Sigmoid colon (tissue), 7 donors: Measurements from ENCODE around the gene CDK6. TPM values are rescaled to one million over a fixed set of nuclear protein-coding genes. Genes with fewer than 3 reads are reported as not detected.

Source experiments
- DNase-seq: peaks from one replicate; pipeline ENCODE4 v3.0.0-alpha.2; 2019
- H3K27ac ChIP-seq, 4 donors: fragments of 200-600 bp; sonication (generic); one replicate each; pipeline ENCODE4 v1.5.1; 2016 to 2019; ENCODE audit warnings: mild to moderate bottlenecking in 1 of 4
- H3K27me3 ChIP-seq, 3 donors: fragments of 200-600 bp; sonication (generic); one replicate each; pipeline ENCODE4 v1.5.1; 2019; ENCODE audit warnings: mild to moderate bottlenecking in 1 of 3
- H3K36me3 ChIP-seq, 4 donors: fragments of 200-600 bp; sonication (generic); one replicate each; pipeline ENCODE4 v1.5.1; 2016 to 2019
- H3K4me1 ChIP-seq, 4 donors: fragments of 200-600 bp; sonication (generic); one replicate each; pipeline ENCODE4 v1.5.1; 2017 to 2019
- H3K4me3 ChIP-seq, 4 donors: fragments of 200-600 bp; sonication (generic); one replicate each; pipeline ENCODE4 v1.5.1; 2017 to 2019; ENCODE audit warnings: mild to moderate bottlenecking in 2 of 4, moderate library complexity in 1 of 4
- H3K9me3 ChIP-seq, 4 donors: fragments of 200-600 bp in 3 of 4; sonication (generic) in 3 of 4; one replicate each; pipeline versions ENCODE4 v1.5.1 to v1.6.1; 2013 to 2019
- EP300 ChIP-seq, 4 donors: sonication (generic); formaldehyde crosslinking; IDR thresholded peaks; one replicate each; pipeline ENCODE4 v1.6.1; 2017; ENCODE audit warnings: antibody characterized with exemption in 4 of 4
- POLR2A ChIP-seq, 2 donors: fragments of 450-650 bp; IDR thresholded peaks; one replicate each; pipeline ENCODE4 v1.6.1; 2016; ENCODE audit warnings: antibody characterized with exemption in 2 of 2, mild to moderate bottlenecking in 2 of 2, moderate library complexity in 2 of 2
- POLR2AphosphoS5 ChIP-seq, 4 donors: sonication (generic); formaldehyde crosslinking; IDR thresholded peaks; one replicate each; pipeline ENCODE4 v1.6.1; 2017; ENCODE audit warnings: antibody characterized with exemption in 4 of 4
- WGBS, 2 donors: extraction: QIAGEN DNeasy Blood & Tissue Kit; methylation state at CpG; one replicate each; pipeline ENCODE4 v1.1.7; 2013; 5-methylcytosine and 5-hydroxymethylcytosine counted together
- intact Hi-C: fragments of 100-400 bp; cut with DNase I; formaldehyde crosslinking; loops from one replicate; pipeline ENCODE4 v1.15.1; 2023
- polyA plus RNA-seq, 3 donors: library from polyadenylated mRNA; stranded (reverse); fragments of 200-250 nt; gene quantifications; one replicate each; pipeline ENCODE4 v1.2.3, GENCODE V29; 2013
- total RNA-seq, 4 donors: library from RNA; depleted of rRNA; stranded (reverse); fragments of >200 nt; gene quantifications; one replicate each; pipeline ENCODE4 v1.1.0, GENCODE V29; 2016
- TF ChIP-seq, protein P1 (sequence below), 4 experiments: fragments of 450-650 bp in 3 of 4; fragments of 200-600 bp in 1 of 4; IDR thresholded peaks; one replicate each; pipeline ENCODE4 v1.5.1; 2016 to 2019; ENCODE audit warnings: antibody characterized with exemption in 4 of 4, mild to moderate bottlenecking in 3 of 4, moderate library complexity in 2 of 4
- donor health status: healthy with polysubstance abuse.
- donor health status: Bipolar disorder and iron deficiency.
- donor health status: healthy.

CDK6 gene
- total and polyA plus RNA-seq, 7 donors = 2.4 to 25.8 (median 13.3) TPM

DNA sequence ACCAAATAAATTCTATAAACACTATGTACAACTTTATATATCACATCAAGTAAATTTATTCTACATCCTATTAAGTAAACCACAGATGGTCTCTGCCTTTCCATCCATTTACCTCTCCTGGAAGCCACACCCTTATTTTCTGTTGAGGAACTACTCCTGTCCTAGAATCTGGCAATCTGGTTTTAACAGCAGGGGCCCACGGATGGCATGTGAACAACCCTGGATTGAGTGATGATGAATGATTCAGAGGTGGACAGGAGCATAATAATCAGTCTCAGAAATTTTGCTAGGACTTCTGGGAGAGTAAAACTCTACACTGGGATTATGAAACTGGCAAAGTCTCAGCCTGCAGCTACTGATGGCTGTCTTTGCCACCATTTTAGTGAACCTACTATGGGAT lies 54.1 kb downstream of the CDK6 start:
- 18 to 51% methylated on average over 1 of the region's 1 CpG for WGBS, 2 donors
- Histone ChIP-seq H3K4me3 (no peak overlapping the region), H3K27me3 (no peaks in the 10 kb centered on the region), H3K9me3 (no peaks in the 10 kb centered on the region), H3K27ac (no peak overlapping the region), H3K36me3 (no peaks in the 10 kb centered on the region), H3K4me1 (peaks cover 0 to 61% (median 38%) of the 10 kb centered on the region in 4 donors)
- intact Hi-C loops = no loop called here
- DNase-seq = no peak
- TF ChIP-seq POLR2AphosphoS5 (IDR thresholded peaks at IDR 0.05) (no peak), POLR2A (IDR thresholded peaks at IDR 0.05) (no peak), EP300 (IDR thresholded peaks at IDR 0.05) (no peak)
- TF ChIP-seq, protein P1, sequence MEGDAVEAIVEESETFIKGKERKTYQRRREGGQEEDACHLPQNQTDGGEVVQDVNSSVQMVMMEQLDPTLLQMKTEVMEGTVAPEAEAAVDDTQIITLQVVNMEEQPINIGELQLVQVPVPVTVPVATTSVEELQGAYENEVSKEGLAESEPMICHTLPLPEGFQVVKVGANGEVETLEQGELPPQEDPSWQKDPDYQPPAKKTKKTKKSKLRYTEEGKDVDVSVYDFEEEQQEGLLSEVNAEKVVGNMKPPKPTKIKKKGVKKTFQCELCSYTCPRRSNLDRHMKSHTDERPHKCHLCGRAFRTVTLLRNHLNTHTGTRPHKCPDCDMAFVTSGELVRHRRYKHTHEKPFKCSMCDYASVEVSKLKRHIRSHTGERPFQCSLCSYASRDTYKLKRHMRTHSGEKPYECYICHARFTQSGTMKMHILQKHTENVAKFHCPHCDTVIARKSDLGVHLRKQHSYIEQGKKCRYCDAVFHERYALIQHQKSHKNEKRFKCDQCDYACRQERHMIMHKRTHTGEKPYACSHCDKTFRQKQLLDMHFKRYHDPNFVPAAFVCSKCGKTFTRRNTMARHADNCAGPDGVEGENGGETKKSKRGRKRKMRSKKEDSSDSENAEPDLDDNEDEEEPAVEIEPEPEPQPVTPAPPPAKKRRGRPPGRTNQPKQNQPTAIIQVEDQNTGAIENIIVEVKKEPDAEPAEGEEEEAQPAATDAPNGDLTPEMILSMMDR (IDR thresholded peaks at IDR 0.05) = no peak

DNA sequence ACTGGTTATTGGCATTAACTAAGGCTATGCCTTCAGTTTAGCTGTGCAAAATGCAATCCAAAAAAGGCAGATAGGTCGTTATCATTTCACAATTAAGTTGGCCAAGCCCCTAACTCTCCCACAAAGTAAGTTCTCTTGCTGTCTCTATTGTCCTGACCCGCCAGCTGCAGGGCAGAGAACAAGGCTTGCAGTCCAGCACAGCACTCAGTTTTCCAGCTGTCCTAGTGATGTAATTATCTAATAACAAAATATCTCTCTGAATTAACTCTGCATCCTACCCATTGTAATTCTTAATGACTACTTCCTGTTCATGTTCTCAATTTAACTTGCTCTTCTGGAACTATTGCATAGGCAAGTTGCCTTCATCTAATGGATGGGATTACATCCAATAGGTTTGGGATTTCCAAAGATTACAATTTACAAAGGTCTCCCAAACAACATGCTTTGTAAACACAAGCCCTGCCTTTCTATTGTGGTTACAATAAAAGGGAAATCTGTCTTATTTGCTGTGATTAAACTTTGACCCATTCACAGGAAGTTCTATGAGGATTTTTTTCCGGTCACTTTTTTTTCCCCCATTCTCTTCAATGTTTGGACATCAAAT lies 55.2 kb downstream of the CDK6 start:
- Histone ChIP-seq H3K4me3 (no peak overlapping the region), H3K27ac (peak overlapping the region in 3 of 4 donors; percentile 1 to 30 (median 27)), H3K27me3 (no peaks in the 10 kb centered on the region), H3K4me1 (peaks cover 0 to 55% (median 34%) of the 10 kb centered on the region in 4 donors), H3K36me3 (no peaks in the 10 kb centered on the region), H3K9me3 (no peaks in the 10 kb centered on the region)
- DNase-seq = no peak
- TF ChIP-seq EP300 (IDR thresholded peaks at IDR 0.05) = no peak
- peak in 1 of 4 donors; percentile 25 for TF ChIP-seq POLR2AphosphoS5 (IDR thresholded peaks at IDR 0.05)
- intact Hi-C loops = no loop called here
- WGBS, 2 donors = 12 to 47% methylated on average over 3 of the region's 3 CpGs

DNA sequence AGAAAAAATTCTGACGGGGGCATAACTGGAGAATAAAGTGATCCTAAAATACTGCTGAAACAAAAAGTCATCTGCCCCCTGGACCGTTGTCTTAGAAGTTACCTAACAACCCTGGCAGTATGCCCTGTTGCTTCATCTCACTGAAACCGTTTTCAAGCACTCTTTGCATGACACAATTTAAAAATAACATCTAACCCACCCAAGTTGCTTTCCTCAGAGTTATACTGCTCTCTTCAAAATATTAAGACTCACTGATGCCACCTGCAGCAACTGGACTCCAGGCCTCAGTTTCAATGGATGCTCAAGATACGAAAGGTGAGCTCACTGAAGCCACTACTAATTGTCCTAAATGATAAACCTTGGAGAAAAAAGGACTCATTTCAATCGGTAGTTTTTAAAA lies 57.4 kb downstream of the CDK6 start:
- DNase-seq = peak; percentile 85
- 45 to 60% methylated on average over 5 of the region's 5 CpGs for WGBS, 2 donors
- no peak overlapping the region for H3K4me3 ChIP-seq
- no peaks in the 10 kb centered on the region for H3K27me3 ChIP-seq
- peaks cover 0 to 38% (median 23%) of the 10 kb centered on the region in 4 donors for H3K4me1 ChIP-seq
- H3K36me3 ChIP-seq = no peaks in the 10 kb centered on the region
- intact Hi-C loops = no loop called here
- H3K9me3 ChIP-seq = no peaks in the 10 kb centered on the region
- TF ChIP-seq POLR2AphosphoS5 (IDR thresholded peaks at IDR 0.05) = no peak
- TF ChIP-seq, protein P1 (IDR thresholded peaks at IDR 0.05) = no peak
- no peak for TF ChIP-seq EP300 (IDR thresholded peaks at IDR 0.05)
- TF ChIP-seq POLR2A (IDR thresholded peaks at IDR 0.05) = no peak
- no peak overlapping the region for H3K27ac ChIP-seq

DNA sequence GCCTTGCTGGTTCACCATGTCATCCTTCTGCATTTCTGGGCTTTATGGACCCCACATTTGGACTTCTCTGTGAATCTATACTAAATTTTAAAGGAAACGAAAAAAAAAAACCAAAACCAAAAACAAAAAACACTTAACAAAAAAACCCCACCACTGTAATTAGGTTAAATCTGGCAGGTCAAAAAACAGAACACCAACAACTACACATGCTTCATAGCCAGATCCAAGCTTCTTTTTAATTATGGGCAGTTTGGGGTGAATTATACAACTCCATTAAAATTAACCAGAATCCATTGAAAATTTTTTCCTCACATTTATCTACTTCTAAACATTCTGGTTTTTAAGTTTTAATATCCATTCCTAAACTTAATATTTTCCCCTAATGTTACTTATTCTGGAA lies 58.4 kb downstream of the CDK6 start:
- TF ChIP-seq, protein P1 (IDR thresholded peaks at IDR 0.05) = no peak
- 61 to 94% methylated on average over 1 of the region's 1 CpG for WGBS, 2 donors
- H3K4me1 ChIP-seq = peaks cover 0 to 28% (median 17%) of the 10 kb centered on the region in 4 donors
- H3K27me3 ChIP-seq = no peaks in the 10 kb centered on the region
- H3K9me3 ChIP-seq = no peaks in the 10 kb centered on the region
- no peak for DNase-seq
- H3K4me3 ChIP-seq = no peak overlapping the region
- H3K27ac ChIP-seq = no peak overlapping the region
- H3K36me3 ChIP-seq = peaks cover 0 to 4% (median 1%) of the 10 kb centered on the region in 4 donors
- intact Hi-C loops = no loop called here

DNA sequence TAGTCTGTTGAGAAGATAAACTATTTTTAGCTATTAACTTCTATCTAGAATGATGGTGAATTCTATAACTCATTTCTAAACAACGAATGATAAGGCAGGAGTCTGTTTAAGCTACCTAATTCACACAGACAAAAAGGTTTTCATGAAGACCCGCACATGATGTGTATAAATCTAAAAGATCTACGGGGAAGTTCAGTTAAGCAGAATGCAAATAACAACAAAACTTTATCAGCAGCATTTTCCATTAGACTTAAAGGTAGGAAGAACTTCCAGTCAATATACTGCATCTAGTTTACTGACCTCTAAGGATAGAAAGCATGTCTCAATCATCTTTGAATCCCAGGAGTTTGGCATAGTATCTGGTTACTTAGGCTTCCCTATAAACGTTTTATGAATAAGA lies 62.6 kb downstream of the CDK6 start:
- intact Hi-C loops = no loop called here
- DNase-seq = no peak
- H3K27me3 ChIP-seq = no peaks in the 10 kb centered on the region
- WGBS, 2 donors = 63 to 78% methylated on average over 4 of the region's 4 CpGs
- no peak overlapping the region for H3K4me3 ChIP-seq
- H3K36me3 ChIP-seq = peaks cover 0 to 5% (median 2%) of the 10 kb centered on the region in 4 donors
- H3K4me1 ChIP-seq = peaks cover 0 to 18% (median 8%) of the 10 kb centered on the region in 4 donors
- TF ChIP-seq, protein P1 (IDR thresholded peaks at IDR 0.05) = no peak
- no peak for TF ChIP-seq POLR2A (IDR thresholded peaks at IDR 0.05)
- no peak for TF ChIP-seq EP300 (IDR thresholded peaks at IDR 0.05)
- no peak for TF ChIP-seq POLR2AphosphoS5 (IDR thresholded peaks at IDR 0.05)
- H3K9me3 ChIP-seq = no peaks in the 10 kb centered on the region
- no peak overlapping the region for H3K27ac ChIP-seq
